8988T (cell line): Measurements from ENCODE around the gene ATP1A1.

Source experiments
- DNase-seq: peaks from one replicate; pipeline ENCODE4 v3.0.0; 2011

ATP1A1 gene

GRCh38 chr1:116415699-116416533, 42.9 kb downstream of the ATP1A1 start:
- DNase-seq = no peak

- DNase-seq = no peak
Measured at GRCh38 chr1:116416854-116417513, 43.9 kb downstream of the ATP1A1 start.

GRCh38 chr1:116417678-116418077, 44.6 kb downstream of the ATP1A1 start:
- no peak for DNase-seq

GRCh38 chr1:116418091-116418830, 45.2 kb downstream of the ATP1A1 start:
- peak; percentile 14 for DNase-seq

- DNase-seq = no peak
Measured at GRCh38 chr1:116420417-116421200, 47.6 kb downstream of the ATP1A1 start.

- no peak for DNase-seq
Measured at GRCh38 chr1:116424438-116424837, 51.4 kb downstream of the ATP1A1 start.

- DNase-seq = no peak
Measured at GRCh38 chr1:116424863-116425262, 51.8 kb downstream of the ATP1A1 start.

- no peak for DNase-seq
Measured at GRCh38 chr1:116425987-116426386, 52.9 kb downstream of the ATP1A1 start.

- DNase-seq = no peak
Measured at GRCh38 chr1:116426401-116426800, 53.4 kb downstream of the ATP1A1 start.

- no peak for DNase-seq
Measured at GRCh38 chr1:116428576-116428975, 55.5 kb downstream of the ATP1A1 start.

GRCh38 chr1:116429821-116430374, 56.9 kb downstream of the ATP1A1 start:
- DNase-seq = no peak

GRCh38 chr1:116431870-116432500, 58.9 kb downstream of the ATP1A1 start:
- DNase-seq = no peak

GRCh38 chr1:116432655-116433265, 59.7 kb downstream of the ATP1A1 start:
- DNase-seq = no peak

- DNase-seq = no peak
Measured at GRCh38 chr1:116433275-116434257, 60.5 kb downstream of the ATP1A1 start.

GRCh38 chr1:116434849-116435248, 61.8 kb downstream of the ATP1A1 start:
- DNase-seq = no peak

- no peak for DNase-seq
Measured at GRCh38 chr1:116435806-116436610, 63.0 kb downstream of the ATP1A1 start.

GRCh38 chr1:116436611-116436970, 63.5 kb downstream of the ATP1A1 start:
- DNase-seq = no peak

- DNase-seq = no peak
Measured at GRCh38 chr1:116439701-116440100, 66.7 kb downstream of the ATP1A1 start.

GRCh38 chr1:116440731-116441130, 67.7 kb downstream of the ATP1A1 start:
- no peak for DNase-seq
